ENCODE results near the gene DBF4B.
"Not testable (repeated sequence)": the region's sequence is repeated elsewhere in the genome, so short reads cannot be mapped to it uniquely, and the experiment has no call there.

DBF4B gene

GRCh38 chr17:44736551-44737240 is 28.2 kb downstream of the DBF4B start:
- no peak for DNase-seq

- no peak for DNase-seq
These were observed 29.9 kb downstream of the DBF4B start for GRCh38 chr17:44738214-44738906.

GRCh38 chr17:44741316-44741715 is 32.9 kb downstream of the DBF4B start:
- DNase-seq, result no peak

GRCh38 chr17:44745301-44745700 is 36.8 kb downstream of the DBF4B start:
- DNase-seq, result no peak

- DNase-seq, result not testable (repeated sequence)
These were observed 37.3 kb downstream of the DBF4B start for GRCh38 chr17:44745738-44746137.

- DNase-seq, result no peak
These were observed 39.1 kb downstream of the DBF4B start for GRCh38 chr17:44747566-44747965.

GRCh38 chr17:44749076-44749979 is 40.9 kb downstream of the DBF4B start:
- DNase-seq, result no peak

GRCh38 chr17:44749980-44750318 is 41.5 kb downstream of the DBF4B start:
- DNase-seq, result no peak

GRCh38 chr17:44751331-44751730 is 42.9 kb downstream of the DBF4B start:
- no peak for DNase-seq

- no peak for DNase-seq
These were observed 43.3 kb downstream of the DBF4B start for GRCh38 chr17:44751806-44752205.

- no peak for DNase-seq
These were observed 44.7 kb downstream of the DBF4B start for GRCh38 chr17:44752953-44753861.

- DNase-seq, result no peak
These were observed 45.8 kb downstream of the DBF4B start for GRCh38 chr17:44754276-44754675.

- not testable (repeated sequence) for DNase-seq
These were observed 46.7 kb downstream of the DBF4B start for GRCh38 chr17:44755180-44755579.

GRCh38 chr17:44757045-44757917 is 48.8 kb downstream of the DBF4B start:
- no peak for DNase-seq

GRCh38 chr17:44757918-44758413 is 49.5 kb downstream of the DBF4B start:
- no peak for DNase-seq

GRCh38 chr17:44758414-44759085 is 50.1 kb downstream of the DBF4B start, which contains the start of gene ADAM11:
Gene ADAM11 (plus strand): TSS chr17:44758988. CDS start chr17:44759200, 212 bp downstream.
- DNase-seq, result no peak

- no peak for DNase-seq
These were observed 50.8 kb downstream of the DBF4B start for GRCh38 chr17:44759086-44759915.

GRCh38 chr17:44759916-44760243 is 51.4 kb downstream of the DBF4B start:
- no peak for DNase-seq

- DNase-seq, result no peak
These were observed 52.2 kb downstream of the DBF4B start for GRCh38 chr17:44760474-44761308.

Data from amniotic stem cell (primary cell).